Measurements from ENCODE around the gene DEF6.

The DEF6 gene, protein sequence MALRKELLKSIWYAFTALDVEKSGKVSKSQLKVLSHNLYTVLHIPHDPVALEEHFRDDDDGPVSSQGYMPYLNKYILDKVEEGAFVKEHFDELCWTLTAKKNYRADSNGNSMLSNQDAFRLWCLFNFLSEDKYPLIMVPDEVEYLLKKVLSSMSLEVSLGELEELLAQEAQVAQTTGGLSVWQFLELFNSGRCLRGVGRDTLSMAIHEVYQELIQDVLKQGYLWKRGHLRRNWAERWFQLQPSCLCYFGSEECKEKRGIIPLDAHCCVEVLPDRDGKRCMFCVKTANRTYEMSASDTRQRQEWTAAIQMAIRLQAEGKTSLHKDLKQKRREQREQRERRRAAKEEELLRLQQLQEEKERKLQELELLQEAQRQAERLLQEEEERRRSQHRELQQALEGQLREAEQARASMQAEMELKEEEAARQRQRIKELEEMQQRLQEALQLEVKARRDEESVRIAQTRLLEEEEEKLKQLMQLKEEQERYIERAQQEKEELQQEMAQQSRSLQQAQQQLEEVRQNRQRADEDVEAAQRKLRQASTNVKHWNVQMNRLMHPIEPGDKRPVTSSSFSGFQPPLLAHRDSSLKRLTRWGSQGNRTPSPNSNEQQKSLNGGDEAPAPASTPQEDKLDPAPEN

GRCh38 chr6:35297601-35298481 lies at the start of gene DEF6:
TSS of gene DEF6 (plus strand) at chr6:35297818. CDS start at chr6:35297857, 39 bp downstream.
- DNase-seq: peak in 2 of 3 experiments; percentile 16 to 86

GRCh38 chr6:35248300-35248699 lies 49.3 kb upstream of the DEF6 start:
- DNase-seq: no peak

DNA sequence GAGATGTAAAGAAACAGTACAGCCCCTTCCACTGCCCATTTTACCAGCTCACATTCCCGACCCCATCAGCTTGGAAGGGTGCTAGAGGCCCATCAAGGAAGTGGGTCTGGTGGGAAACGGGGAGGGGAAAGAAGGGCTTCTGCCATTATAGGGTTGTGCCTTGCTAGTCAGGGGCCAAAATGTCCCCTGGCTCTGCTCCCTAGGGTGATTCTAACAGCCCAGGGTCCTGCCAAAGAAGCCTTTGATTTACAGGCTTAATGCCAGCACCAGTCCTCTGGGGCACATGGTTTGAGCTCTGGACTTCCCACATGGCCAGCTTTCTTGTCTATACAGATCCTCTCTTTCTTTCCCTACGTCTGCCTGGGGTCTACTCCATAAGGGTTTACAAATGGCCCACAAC lies 48.7 kb upstream of the DEF6 start:
- no peak for DNase-seq

GRCh38 chr6:35251949-35252348 lies 45.7 kb upstream of the DEF6 start:
- no peak for DNase-seq

DNA sequence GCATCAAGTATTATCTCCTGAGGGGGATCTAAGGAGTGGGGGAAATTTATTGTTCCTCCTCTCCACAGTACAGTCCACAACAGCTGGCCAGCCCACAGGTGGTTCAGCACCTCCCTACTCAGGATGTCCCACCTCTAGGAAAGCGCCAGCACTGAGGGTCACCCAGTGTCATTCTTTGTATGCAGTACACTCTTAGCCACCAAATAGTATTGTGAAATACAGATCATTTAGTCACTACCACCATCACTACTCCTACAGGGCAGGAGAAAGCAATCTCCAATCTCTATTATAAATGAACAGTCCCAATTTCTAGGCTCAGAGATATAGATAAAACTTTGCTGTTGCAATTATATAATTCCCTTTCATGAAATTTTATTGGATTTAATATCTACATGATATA lies 44.4 kb upstream of the DEF6 start:
- no peak for DNase-seq

DNA sequence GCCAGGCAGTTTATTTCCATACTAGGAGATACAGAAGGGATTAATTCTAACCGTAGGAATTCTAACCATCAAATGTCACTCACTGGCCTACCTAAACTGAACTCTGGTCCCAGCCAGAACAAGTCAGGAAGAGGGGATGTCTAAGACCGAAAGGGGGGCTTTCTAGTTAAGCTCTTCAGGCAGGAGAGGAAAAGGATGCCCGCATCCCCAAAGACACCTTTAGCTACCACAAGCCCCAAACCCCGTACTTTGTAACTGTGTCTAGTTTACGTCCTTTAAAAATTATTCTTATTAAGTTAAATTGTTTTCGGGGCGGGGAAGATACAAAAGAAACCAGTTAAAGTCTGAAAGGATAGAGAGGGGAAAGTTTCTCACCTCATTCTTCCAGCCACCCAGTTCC lies 39.3 kb upstream of the DEF6 start:
- peak in 1 of 3 experiments; percentile 37 for DNase-seq

GRCh38 chr6:35258858-35259193 lies 38.8 kb upstream of the DEF6 start:
- peak in 2 of 3 experiments; percentile 80 to 87 for DNase-seq

DNA sequence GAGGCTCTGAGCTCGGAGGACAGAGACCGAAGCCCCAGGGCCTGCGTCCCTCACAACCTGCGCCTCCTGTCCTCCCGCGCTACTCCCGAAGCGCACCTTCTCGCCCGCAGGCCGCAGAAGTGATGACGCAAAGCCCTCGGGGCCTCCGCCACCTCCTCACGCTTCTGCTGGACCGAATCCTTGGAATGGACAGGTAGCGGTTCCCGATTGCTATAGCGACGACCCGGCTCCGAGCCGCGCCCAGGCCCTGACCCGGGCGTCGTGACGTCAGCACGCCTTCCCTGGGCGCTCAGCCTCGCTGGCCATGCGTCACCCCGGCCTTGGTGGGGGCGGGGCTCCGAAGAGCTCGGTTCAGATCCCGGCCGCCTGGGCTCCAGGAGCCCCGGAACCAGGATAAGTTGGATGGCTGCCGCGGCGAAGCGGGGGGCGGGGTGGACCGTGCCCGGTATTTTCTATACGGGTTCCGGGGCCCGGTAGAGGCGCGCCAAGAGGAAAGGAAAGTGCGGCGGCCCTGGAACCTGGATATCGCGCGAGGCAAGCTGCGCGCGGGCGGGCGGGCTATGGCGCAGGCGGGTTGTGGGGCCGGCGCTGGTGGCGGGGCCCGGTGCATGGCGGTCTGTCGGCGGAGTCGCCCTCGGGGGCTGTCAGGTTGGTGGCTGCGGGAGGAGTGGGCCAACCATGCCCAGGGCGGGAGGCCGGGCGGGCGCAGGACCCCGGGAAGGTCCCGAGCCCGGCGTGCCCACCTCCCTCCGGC lies 38.2 kb upstream of the DEF6 start, which contains the start of gene ZNF76:
Gene ZNF76, plus strand, starts transcription at position 542 of the 754 bp plus-strand sequence. CDS start 21,417 bp downstream, outside the sequence.
- DNase-seq: peak; percentile 95 to 98 (median 97)

DNA sequence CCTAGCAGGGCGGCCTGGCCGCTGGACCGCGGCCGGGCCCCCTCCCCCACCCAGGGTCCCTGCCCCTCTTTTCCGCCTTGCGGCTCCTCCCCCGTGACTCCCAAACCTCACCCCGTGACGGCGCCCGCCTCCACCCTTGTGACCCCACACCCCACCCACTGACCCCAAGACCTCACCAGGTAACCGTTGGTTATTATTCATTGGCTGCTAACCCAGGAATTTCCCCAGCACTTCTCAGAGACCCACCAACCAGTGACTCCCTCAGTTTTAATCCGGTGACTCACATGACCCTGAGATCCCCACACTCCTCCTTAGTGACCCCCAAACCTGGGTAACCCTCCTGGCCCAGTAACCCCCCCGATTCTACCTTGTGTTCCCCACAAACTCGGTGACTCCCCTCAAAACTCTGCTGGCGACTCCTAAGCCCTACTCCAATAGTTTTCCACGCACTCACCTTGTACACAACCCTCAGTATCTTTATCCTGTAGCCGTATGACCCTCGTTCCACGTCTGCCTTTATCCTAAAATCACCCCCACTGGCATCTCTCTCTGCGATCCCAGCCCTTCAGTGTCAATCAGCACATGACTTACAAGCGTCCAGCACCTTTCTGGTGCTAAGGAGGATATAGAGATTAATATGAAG lies 37.5 kb upstream of the DEF6 start:
- peak in 2 of 3 experiments; percentile 75 to 78 for DNase-seq

DNA sequence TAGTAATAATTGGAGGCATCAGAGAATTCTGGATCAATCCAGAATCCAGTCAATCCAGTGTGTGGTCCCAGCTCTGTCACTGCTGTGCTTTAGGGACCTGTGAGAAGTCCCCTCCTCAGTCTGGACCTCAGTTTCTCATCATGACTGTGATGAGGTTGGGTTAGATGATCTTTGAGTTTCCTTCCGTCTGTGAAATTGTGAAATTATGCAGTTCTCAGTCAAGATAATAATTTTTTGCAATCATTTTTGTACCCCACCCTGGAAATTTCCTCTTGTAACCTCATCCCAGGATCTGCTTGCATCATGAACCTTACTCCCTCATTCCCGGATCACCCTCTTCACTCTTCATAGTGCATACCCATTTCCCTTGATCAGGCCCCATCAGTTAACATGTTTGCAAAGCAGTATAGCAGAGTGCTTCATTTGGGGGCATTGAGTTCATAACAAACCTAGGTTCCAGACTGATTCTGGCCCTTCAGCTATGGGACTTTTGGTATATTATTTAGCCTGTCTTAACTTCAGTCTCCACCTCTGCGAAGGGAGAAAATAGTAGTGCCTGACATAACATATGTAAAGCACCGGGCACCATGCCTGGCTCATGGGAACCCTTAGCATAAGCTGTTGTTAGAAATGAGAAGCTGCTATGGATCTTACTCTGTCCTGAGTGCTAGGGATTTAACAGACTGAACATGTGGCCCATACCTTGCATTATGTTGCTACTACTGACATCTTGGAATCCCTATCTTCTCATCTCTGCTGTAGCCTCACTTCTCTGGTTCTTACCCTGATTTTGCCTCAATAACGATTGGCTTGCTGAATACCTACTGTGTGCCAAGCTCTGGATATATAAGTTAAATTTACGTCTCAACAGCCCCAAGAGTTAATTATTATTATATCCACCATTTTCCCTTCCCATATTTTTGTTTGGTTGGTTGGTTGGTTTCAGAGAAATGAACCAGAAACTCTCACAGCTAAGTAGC lies 36.7 kb upstream of the DEF6 start:
- no peak for DNase-seq

DNA sequence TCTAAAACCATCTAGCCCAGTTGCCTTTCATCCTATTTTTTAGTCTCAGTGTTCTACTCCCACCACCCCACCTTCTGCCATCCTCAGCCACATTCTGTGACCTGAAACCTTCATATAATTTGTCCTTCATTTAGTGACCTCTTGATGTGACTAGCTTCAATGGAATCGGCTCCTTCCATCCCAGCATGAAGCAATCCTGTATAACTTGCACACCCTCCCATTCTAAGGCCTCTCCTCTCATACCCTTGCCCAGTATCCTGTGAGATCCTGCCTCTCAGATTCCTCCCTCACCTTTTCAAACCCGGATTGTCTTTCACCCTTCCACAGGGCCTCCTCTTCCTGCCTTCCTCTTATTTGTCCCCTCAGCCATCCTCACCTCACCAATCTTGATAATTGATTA lies 35.0 kb upstream of the DEF6 start:
- no peak for DNase-seq

DNA sequence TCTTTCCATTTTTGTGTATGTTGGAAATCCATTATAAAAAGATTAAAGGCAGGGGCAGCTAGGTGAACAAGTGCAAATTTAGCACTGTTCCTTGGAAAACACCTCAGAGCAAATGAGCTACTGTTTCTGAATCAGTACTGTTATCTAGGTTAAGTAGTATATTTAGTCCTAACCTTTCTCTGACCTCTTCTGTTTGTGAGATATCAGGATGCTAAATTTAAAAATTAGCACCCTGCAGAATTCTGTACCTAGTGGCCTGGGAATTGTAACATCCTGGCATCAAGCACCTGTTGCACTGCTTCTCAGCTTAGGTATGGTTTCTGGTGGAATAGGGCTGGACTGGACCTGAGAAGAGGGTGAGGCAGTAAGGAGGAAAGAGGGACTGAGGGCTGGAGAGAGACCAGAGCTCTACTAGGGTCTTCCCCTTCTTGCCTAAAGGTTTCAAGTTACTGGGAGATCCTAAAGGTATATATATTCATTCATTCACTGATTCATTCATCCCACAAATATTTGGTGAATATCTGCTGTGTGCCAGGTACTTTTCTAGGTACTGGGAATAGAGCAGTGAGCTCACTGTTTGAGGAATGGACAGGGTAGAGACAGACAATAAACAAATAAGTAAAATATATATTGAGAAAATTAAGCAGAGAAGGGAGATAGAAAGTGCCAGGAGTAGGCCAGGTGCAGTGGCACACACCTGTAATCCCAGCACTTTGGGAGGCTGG lies 32.9 kb upstream of the DEF6 start:
- no peak for DNase-seq

- no peak for DNase-seq
Measured at GRCh38 chr6:35265523-35265922, 32.1 kb upstream of the DEF6 start.

GRCh38 chr6:35267446-35267845 lies 30.2 kb upstream of the DEF6 start:
- DNase-seq: peak in 1 of 3 experiments; percentile 17

GRCh38 chr6:35267897-35268296 lies 29.7 kb upstream of the DEF6 start:
- peak in 1 of 3 experiments; percentile 8 for DNase-seq

- DNase-seq: no peak
Measured at GRCh38 chr6:35272005-35272404, 25.6 kb upstream of the DEF6 start.

DNA sequence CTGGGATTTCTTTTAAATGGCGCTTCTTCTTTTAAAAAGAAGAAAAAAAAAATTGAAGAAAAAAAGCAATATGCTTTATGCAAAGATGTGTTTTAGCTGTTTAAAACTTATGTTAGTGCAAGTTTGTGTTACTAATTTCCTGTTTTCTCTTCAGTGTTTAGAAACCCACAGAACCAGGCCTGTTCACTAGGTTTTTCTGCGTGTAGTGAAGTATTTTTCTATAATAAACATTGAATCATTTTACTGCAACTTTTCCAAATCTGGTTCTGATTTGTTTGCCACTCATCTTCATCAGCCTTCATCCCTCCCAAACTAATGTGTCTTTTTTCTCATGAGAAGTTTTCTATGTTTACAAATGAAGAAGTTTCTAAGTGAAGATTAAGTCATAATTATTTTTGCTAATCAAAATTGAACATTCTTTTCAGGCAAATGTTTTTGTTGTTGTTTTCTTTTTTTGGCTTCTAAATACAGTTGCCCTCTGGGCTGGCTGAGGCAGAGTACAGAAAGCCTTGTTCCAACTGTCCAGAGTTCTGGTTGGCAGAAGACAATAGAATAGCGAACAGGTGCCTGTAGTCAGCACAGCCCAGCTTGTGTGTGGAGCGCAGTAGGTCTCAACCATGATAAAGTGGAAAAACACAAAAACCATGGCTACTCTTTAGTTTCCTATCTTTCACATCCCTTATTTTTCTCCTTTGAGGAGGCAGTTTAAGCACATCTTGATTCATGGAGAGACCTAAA lies 23.6 kb upstream of the DEF6 start:
- DNase-seq: no peak

DNA sequence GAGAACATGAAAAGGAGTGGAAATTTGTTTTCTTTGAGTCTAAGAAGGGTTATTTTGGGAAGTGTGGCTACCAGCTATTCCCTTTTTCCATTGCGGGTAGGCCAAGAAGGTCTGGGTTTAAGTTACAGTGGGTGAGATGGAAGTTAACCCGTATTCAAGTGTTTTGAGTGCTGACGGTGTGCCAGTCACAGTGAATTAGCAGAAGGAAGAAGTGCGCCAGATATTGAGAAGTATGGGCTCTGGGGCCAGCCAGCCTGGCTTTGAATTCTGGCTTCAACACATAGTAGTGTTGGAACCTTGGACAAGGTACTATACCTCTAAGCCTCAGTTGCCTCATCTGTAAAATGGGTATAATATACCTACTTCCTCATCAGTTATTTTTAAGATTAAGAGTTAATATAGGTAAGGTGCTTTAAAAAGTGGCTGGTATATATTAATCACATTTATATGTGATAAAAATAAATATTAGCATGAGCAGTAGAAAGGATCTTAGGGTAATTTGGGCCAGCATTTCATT lies 21.8 kb upstream of the DEF6 start:
- no peak for DNase-seq

DNA sequence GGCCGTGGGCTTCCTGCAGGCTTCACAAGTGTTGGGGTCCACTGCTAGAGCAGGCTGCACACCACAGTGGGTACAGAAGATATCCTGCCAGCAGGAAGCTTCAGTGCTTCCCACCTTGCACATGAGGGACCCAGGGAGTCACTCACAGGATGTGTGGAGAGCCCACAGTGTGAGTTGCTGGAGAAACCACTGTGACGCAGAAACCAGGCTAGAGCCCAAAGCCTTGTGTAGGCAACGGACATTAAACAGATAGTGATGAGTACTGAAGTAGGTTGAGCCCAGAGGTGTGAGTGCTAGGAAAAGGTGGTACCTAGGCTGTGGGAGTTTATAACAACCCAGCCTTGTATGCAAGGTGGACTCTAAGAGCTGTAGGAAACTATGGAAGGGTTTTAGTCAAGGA lies 18.9 kb upstream of the DEF6 start:
- no peak for DNase-seq
